Spinal cord (tissue), 10 donors: ENCODE measurements around the gene DIP2C. TPM values are rescaled to one million over a fixed set of nuclear protein-coding genes. Genes with fewer than 3 reads are reported as not detected.
"Not testable (repeated sequence)": the region's sequence is repeated elsewhere in the genome, so short reads cannot be mapped to it uniquely, and the experiment has no call there.

Source experiments
- DNase-seq, 6 donors: peaks; one replicate each; pipeline versions ENCODE4 v3.0.0 to v3.0.0-alpha.2; 2013 to 2015; ENCODE audit warnings: low spot score in 6 of 6, low read depth in 4 of 6
- H3K27ac ChIP-seq: one replicate; pipeline ENCODE4 v1.5.1; 2013; ENCODE audit warnings: low read depth, low read length, control low read depth
- H3K27me3 ChIP-seq: one replicate; pipeline ENCODE4 v1.6.1; 2013; ENCODE audit warnings: low read length; ENCODE audit not compliant: control insufficient read depth, insufficient read depth
- H3K36me3 ChIP-seq: one replicate; pipeline ENCODE4 v1.6.1; 2013; ENCODE audit warnings: low read length; ENCODE audit not compliant: control insufficient read depth, insufficient read depth
- H3K4me1 ChIP-seq: one replicate; pipeline ENCODE4 v1.6.1; 2013; ENCODE audit warnings: low read length; ENCODE audit not compliant: control insufficient read depth, insufficient read depth
- H3K4me3 ChIP-seq: one replicate; pipeline ENCODE4 v1.5.1; 2013; ENCODE audit warnings: low read depth, low read length, control low read depth
- H3K9me3 ChIP-seq: one replicate; pipeline ENCODE4 v1.6.1; 2013; ENCODE audit warnings: low read length; ENCODE audit not compliant: control insufficient read depth, insufficient read depth
- WGBS: methylation state at CpG from one replicate; pipeline ENCODE4 v1.1.5; 2013; ENCODE audit warnings: missing lambda C conversion rate; ENCODE audit not compliant: insufficient coverage; 5-methylcytosine and 5-hydroxymethylcytosine counted together
- polyA plus RNA-seq, 2 donors: library from polyadenylated mRNA; unstranded; fragments of 120-200 nt; gene quantifications; one replicate each; pipeline ENCODE4 v1.2.1, GENCODE V29; 2013; ENCODE audit not compliant: insufficient read length in 2 of 2
- total RNA-seq, 2 donors: library from RNA; depleted of rRNA in 1 of 2; stranded (reverse); fragments of 120-200 nt in 1 of 2; fragments of >200 nt in 1 of 2; gene quantifications; one replicate each; pipeline versions ENCODE4 v1.2.3 to v1.2.4, GENCODE V29; 2013 to 2014
- donor health status: healthy.

Gene DIP2C
- total and polyA plus RNA-seq, 4 donors = 15.4 to 36.3 (median 29.3) TPM

- 33% methylated on average over 11 of the region's 11 CpGs for WGBS
- H3K9me3 ChIP-seq = peaks cover under 1% of the 10 kb centered on the region
- no peak overlapping the region for H3K4me3 ChIP-seq
- no peaks in the 10 kb centered on the region for H3K27me3 ChIP-seq
- peaks cover 6% of the 10 kb centered on the region for H3K36me3 ChIP-seq
- no peak overlapping the region for H3K27ac ChIP-seq
- peaks cover 36% of the 10 kb centered on the region for H3K4me1 ChIP-seq
- DNase-seq = no peak
Observed at GRCh38 chr10:680146-680545, 9.3 kb downstream of the DIP2C start.

GRCh38 chr10:679556-679955 is 9.9 kb downstream of the DIP2C start:
- Histone ChIP-seq H3K4me3 (no peak overlapping the region), H3K9me3 (no peaks in the 10 kb centered on the region), H3K36me3 (peaks cover 6% of the 10 kb centered on the region), H3K27ac (no peak overlapping the region), H3K4me1 (peaks cover 34% of the 10 kb centered on the region), H3K27me3 (no peaks in the 10 kb centered on the region)
- no peak for DNase-seq
- 98% methylated on average over 10 of the region's 15 CpGs for WGBS

DNA sequence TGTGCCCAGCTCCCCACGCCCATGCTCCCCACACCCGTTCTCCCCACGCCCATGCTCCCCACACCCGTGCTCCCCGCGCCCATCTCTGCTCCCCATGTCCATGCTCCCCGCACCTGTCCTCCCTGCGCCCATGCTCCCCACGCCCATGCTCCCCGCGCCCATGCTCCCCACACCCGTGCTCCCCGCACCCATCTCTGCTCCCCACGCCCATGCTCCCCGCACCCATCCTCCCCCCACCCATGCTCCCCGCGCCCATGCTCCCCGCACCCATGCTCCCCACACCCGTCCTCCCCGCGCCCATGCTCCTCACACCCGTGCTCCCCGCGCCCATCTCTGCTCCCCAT is 10.8 kb downstream of the DIP2C start:
- H3K9me3 ChIP-seq, H3K4me3 ChIP-seq, H3K27me3 ChIP-seq, DNase-seq, H3K36me3 ChIP-seq, H3K27ac ChIP-seq: not testable (repeated sequence)
- 100% methylated on average over 3 of the region's 24 CpGs for WGBS
- peaks cover 26% of the 10 kb centered on the region for H3K4me1 ChIP-seq

DNA sequence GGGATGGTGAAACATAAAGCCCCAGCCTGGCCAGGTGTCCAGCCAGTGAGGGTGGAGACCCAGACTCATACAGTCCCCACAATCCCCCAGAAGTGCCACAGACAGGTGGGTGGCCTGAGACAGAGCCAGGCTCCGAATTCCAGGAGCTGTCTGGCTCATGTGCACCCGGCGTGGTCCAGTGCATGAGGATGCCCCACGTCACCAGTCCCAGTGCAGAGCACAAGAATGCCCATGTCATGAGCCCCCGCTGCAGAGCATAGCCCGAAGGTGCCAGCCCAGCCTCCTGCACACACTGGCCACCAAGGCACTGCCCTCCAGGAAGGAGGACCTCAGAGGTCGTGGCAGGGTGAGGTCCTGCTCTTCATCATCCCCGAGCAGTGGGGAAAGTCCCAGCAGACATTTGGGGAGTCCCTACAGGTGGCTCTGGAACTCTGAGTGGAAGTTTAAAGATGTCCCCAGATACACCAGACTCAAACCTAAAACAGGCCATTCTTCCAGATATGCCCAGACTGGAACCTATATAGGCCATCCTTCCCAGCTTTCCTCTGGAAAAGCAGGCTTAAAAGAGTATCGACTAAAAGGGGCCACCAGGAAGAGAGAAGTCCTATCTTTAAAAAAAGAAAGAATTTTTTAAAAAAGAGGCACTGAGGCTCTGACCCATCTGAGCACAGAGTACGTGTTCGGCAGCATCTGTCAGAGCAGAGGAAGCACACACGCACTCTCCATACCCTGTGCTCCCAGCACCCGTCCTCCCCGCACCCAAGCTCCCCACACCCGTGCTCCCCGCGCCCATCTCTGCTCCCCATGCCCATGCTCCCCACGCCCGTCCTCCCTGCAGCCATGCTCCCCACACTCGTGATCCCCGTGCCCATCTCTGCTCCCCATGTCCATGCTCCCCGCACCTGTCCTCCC is 11.5 kb downstream of the DIP2C start:
- peaks cover 23% of the 10 kb centered on the region for H3K4me1 ChIP-seq
- no peak overlapping the region for H3K4me3 ChIP-seq
- H3K36me3 ChIP-seq = peaks cover 6% of the 10 kb centered on the region
- no peak overlapping the region for H3K27ac ChIP-seq
- no peaks in the 10 kb centered on the region for H3K27me3 ChIP-seq
- DNase-seq = no peak
- 92% methylated on average over 19 of the region's 22 CpGs for WGBS
- no peaks in the 10 kb centered on the region for H3K9me3 ChIP-seq

DNA sequence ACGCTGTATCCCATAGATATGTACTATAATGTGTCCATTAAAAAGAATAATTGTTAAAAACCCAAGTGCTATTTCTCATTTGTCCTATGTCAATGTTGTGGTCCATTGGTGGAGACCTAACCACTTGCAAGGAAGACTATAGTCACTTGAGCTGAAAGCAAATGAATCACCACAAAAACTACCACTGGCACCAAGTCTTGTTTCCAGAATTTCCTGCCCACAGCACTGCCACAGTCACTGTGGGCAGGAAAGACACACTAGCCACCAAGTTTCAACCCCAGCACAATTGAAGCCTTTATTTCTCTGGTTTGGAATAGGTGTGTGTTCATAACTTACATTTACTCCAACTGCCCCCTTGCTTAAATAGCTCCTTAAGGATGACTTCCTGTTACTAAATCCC is 12.4 kb downstream of the DIP2C start:
- no peak overlapping the region for H3K27ac ChIP-seq

GRCh38 chr10:676178-676577 is 13.3 kb downstream of the DIP2C start:
- Histone ChIP-seq H3K4me3 (no peak overlapping the region), H3K9me3 (no peaks in the 10 kb centered on the region), H3K4me1 (peaks cover 22% of the 10 kb centered on the region), H3K36me3 (peaks cover 6% of the 10 kb centered on the region), H3K27ac (no peak overlapping the region), H3K27me3 (no peaks in the 10 kb centered on the region)
- DNase-seq = no peak
- 100% methylated on average over 1 of the region's 3 CpGs for WGBS

More for the DNA sequence above, 12.4 kb downstream of the DIP2C start:
- Histone ChIP-seq H3K27me3 (no peaks in the 10 kb centered on the region), H3K4me1 (peaks cover 25% of the 10 kb centered on the region), H3K36me3 (peaks cover 6% of the 10 kb centered on the region), H3K9me3 (no peaks in the 10 kb centered on the region), H3K4me3 (no peak overlapping the region)
- no peak for DNase-seq
- no CpG with 5 or more reads among the region's 1 CpG for WGBS

- DNase-seq = no peak
- no peak overlapping the region for H3K27ac ChIP-seq
- H3K4me3 ChIP-seq = no peak overlapping the region
- H3K36me3 ChIP-seq = peaks cover 8% of the 10 kb centered on the region
- WGBS = no CpG with 5 or more reads among the region's 4 CpGs
- no peaks in the 10 kb centered on the region for H3K27me3 ChIP-seq
- no peaks in the 10 kb centered on the region for H3K9me3 ChIP-seq
- H3K4me1 ChIP-seq = peaks cover 16% of the 10 kb centered on the region
Observed at GRCh38 chr10:675532-675931, 13.9 kb downstream of the DIP2C start.

DNA sequence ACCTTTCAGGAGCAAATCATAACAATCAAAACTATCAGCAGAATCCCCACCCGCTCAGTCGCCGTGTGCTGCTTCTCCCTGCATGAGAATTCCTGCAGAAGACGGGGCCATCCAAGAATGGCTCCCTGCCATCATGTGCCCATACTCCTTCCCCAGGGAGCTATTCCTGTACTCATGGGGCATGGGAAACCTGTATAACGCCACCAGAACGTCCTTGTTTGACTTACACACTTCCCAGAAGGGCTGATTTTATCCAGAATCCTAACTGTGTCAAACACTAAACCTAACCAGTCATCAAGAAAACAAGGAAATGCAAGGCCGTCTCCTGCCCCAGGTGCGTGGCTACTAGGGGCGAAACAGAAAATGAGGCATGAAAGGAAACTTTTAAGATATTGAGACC is 16.0 kb downstream of the DIP2C start:
- Histone ChIP-seq H3K27ac (no peak overlapping the region), H3K27me3 (no peaks in the 10 kb centered on the region), H3K9me3 (no peaks in the 10 kb centered on the region), H3K36me3 (peaks cover 8% of the 10 kb centered on the region), H3K4me3 (no peak overlapping the region), H3K4me1 (peaks cover 5% of the 10 kb centered on the region)
- 71% methylated on average over 7 of the region's 9 CpGs for WGBS
- DNase-seq = no peak

- H3K4me1 ChIP-seq = peaks cover 5% of the 10 kb centered on the region
- DNase-seq = no peak
- H3K27me3 ChIP-seq = no peaks in the 10 kb centered on the region
- 80% methylated on average over 1 of the region's 5 CpGs for WGBS
- no peak overlapping the region for H3K27ac ChIP-seq
- H3K4me3 ChIP-seq = no peak overlapping the region
- peaks cover 5% of the 10 kb centered on the region for H3K36me3 ChIP-seq
- no peaks in the 10 kb centered on the region for H3K9me3 ChIP-seq
Observed at GRCh38 chr10:672992-673391, 16.5 kb downstream of the DIP2C start.

- H3K4me1 ChIP-seq = peaks cover 7% of the 10 kb centered on the region
- no peak for DNase-seq
- WGBS = 95% methylated on average over 24 of the region's 24 CpGs
- no peaks in the 10 kb centered on the region for H3K9me3 ChIP-seq
- H3K27ac ChIP-seq = no peak overlapping the region
- no peak overlapping the region for H3K4me3 ChIP-seq
- H3K27me3 ChIP-seq = no peaks in the 10 kb centered on the region
- H3K36me3 ChIP-seq = peaks cover 3% of the 10 kb centered on the region
Observed at GRCh38 chr10:672203-672602, 17.3 kb downstream of the DIP2C start.
